IPS-18c (cell line): ENCODE data around the gene SPSB1.

Experiments
- H3K4me3 ChIP-seq: 2 replicates; pipeline ENCODE4 v1.7.0; 2013; ENCODE audit warnings: low read depth, mild to moderate bottlenecking, low read length, moderate library complexity; ENCODE audit not compliant: insufficient read depth
- H3K9me3 ChIP-seq: one replicate; pipeline ENCODE4 v1.6.1; 2013; ENCODE audit warnings: mild to moderate bottlenecking, low read length, moderate library complexity; ENCODE audit not compliant: control insufficient read depth, insufficient read depth

Gene SPSB1

DNA sequence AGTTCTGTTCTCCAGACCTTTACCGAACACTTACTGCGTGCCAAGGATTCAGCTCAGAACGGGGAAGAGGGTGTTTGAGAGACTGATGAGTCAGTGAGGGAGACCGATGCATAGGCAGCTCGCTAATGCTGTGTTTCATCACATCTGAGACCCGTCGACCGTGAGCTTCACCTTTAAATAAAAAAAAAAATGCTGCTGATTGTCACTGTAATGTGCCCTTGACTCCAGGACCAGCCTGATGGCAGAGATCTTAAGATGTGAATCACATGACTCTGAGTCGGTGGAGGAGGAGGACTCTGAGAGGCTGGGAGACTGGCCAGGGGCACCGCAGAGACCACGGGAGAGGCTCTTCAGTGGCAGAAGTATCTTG lies 28.8 kb downstream of the SPSB1 start:
- Histone ChIP-seq H3K9me3 (no peaks in the 10 kb centered on the region), H3K4me3 (no peak overlapping the region)

GRCh38 chr1:9321986-9322660 lies 29.4 kb downstream of the SPSB1 start:
- Histone ChIP-seq H3K4me3 (no peak overlapping the region), H3K9me3 (no peaks in the 10 kb centered on the region)

GRCh38 chr1:9322661-9323244 lies 30.1 kb downstream of the SPSB1 start:
- H3K4me3 ChIP-seq: no peak overlapping the region

GRCh38 chr1:9324246-9325096 lies 31.8 kb downstream of the SPSB1 start:
- Histone ChIP-seq H3K4me3 (no peak overlapping the region), H3K9me3 (no peaks in the 10 kb centered on the region)

More at GRCh38 chr1:9322661-9323244, 30.1 kb downstream of the SPSB1 start:
- no peaks in the 10 kb centered on the region for H3K9me3 ChIP-seq

DNA sequence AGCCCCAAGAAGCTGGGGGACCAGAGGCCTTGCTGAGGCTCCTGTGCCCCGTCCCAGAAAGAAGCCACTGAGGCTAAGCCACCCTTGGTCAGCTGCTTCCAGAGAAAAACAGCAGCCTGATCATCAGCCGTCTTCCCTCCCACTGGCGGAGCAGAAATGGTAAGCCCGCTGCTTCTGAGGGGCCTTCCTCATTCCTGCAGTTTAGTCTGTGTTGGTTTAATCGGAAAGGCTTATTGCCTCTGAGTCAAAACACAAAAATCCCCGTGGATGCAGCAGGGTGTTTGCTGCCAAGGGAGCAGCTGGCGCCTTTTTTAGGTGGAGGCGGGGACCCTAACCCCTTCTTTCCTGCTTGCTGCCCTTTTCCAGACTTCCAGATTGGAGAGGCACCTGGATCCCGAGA lies 33.9 kb downstream of the SPSB1 start:
- Histone ChIP-seq H3K4me3 (no peak overlapping the region), H3K9me3 (no peaks in the 10 kb centered on the region)

GRCh38 chr1:9328201-9328600 lies 35.5 kb downstream of the SPSB1 start:
- Histone ChIP-seq H3K4me3 (no peak overlapping the region), H3K9me3 (no peaks in the 10 kb centered on the region)

DNA sequence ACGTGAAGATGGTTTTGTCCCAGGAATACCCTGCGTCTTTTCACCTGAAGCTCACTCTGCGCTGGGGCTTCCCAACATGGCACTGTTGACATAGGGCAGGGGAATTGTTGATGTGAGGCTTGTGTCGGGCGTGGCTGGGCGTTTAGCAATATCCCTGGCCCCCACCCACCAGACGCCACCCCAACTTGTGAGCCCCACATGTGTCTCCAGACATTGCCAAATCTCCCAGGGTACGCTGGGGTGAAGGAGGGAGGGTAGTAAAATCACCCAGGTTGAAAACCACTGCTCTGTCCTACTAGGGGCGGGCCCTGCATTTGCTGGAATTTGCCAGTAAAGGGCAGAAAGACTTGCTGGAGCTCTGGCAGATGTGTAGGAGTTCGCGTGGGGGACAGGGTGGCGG lies 36.0 kb downstream of the SPSB1 start:
- H3K9me3 ChIP-seq: no peaks in the 10 kb centered on the region
- H3K4me3 ChIP-seq: no peak overlapping the region

- H3K9me3 ChIP-seq: no peaks in the 10 kb centered on the region
- no peak overlapping the region for H3K4me3 ChIP-seq
These were observed 38.3 kb downstream of the SPSB1 start for GRCh38 chr1:9331016-9331415.

GRCh38 chr1:9331558-9332346 lies 39.1 kb downstream of the SPSB1 start:
- H3K4me3 ChIP-seq: no peak overlapping the region

GRCh38 chr1:9332513-9333143 lies 39.9 kb downstream of the SPSB1 start:
- no peaks in the 10 kb centered on the region for H3K9me3 ChIP-seq
- no peak overlapping the region for H3K4me3 ChIP-seq

More at GRCh38 chr1:9331558-9332346, 39.1 kb downstream of the SPSB1 start:
- no peaks in the 10 kb centered on the region for H3K9me3 ChIP-seq

GRCh38 chr1:9338397-9339246 lies 45.9 kb downstream of the SPSB1 start:
- Histone ChIP-seq H3K4me3 (no peak overlapping the region), H3K9me3 (no peaks in the 10 kb centered on the region)

DNA sequence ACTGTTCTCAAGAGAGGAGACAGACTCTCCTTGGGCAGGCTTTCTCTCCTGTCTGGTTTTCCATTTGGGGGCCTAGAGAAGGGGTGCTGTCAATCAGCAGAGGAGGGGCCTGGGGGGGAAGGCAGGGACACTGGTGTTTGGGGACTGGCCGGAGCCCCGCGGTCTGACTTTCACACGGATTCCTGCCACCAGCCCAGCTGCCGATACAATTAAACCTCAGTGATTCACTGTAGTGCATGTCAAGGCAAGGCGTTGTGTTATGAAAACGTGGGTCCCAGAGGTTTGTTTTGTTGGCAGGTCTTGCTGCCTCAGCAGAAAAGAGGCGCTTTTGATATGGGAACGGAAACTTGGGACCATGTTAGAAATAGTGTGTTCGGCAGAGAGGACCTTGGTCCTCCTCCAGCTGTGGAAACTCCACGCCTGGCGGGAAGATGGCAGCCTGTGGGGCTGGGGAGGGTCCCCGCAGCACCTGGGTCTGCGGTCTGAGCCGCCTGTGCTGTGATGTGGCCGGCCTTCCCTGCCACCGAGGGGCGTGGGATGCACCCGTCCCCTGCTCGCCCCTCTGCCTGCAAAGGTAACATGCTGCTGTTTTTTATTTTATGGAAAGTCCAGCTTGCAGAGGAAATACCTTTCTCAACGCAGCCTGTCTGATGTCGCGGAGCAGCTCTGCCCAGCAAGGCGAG lies 47.6 kb downstream of the SPSB1 start:
- H3K4me3 ChIP-seq: no peak overlapping the region
- no peaks in the 10 kb centered on the region for H3K9me3 ChIP-seq

DNA sequence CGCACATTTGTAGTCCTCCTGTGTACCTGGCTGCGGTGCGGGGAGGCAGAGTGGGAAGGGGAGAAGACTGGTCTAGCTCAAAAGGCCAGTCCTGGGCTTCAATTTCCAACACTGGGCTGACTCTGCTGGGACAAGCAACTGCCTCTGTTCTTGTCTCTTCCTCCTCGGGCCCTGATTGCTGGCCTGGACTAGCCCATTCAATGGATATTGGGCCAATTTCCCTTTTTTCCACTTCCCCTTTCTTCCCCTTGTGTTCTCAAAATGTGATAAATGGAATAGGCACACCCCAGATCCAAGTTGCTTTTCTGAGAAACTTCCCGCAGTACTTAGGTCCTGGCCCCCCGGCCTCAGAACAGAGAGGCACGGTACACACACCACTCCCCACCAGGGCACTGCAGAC lies 48.2 kb downstream of the SPSB1 start:
- Histone ChIP-seq H3K4me3 (no peak overlapping the region), H3K9me3 (no peaks in the 10 kb centered on the region)

- no peaks in the 10 kb centered on the region for H3K9me3 ChIP-seq
These were observed 48.7 kb downstream of the SPSB1 start for GRCh38 chr1:9341301-9341845.

DNA sequence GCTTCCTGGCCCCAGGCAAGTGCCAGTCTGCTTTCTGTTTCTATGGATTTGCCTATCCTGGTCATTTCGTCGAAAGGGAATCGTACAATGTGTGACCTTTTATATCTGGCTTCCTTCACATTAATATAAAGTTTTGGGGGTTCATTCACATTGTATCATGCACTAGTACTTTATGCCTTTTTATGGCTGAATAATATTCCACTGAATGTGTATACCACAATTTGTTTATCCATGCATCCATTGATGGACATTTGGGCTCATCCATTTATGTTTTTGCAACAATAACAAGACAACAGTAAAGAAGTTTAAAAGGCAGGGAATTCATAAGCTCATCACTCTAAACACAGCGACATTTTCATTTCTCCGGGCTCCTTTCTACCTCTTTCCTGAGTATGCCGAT lies 50.6 kb downstream of the SPSB1 start:
- H3K9me3 ChIP-seq: no peaks in the 10 kb centered on the region

More at GRCh38 chr1:9341301-9341845, 48.7 kb downstream of the SPSB1 start:
- no peak overlapping the region for H3K4me3 ChIP-seq

More for the DNA sequence above, 50.6 kb downstream of the SPSB1 start:
- H3K4me3 ChIP-seq: no peak overlapping the region
